Stomach (tissue), 9 donors: Measurements from ENCODE around the gene TFCP2L1. TPM values are rescaled to one million over a fixed set of nuclear protein-coding genes. Genes with fewer than 3 reads are reported as not detected.

ENCODE experiments used
- DNase-seq, 2 donors: peaks; one replicate each; pipeline versions ENCODE4 v3.0.0 to v3.0.0-alpha.2; 2013 to 2019
- H3K27ac ChIP-seq, 5 donors: fragments of 200-600 bp in 4 of 5; sonication (generic) in 4 of 5; one replicate each; pipeline ENCODE4 v1.5.1; 2013 to 2019; ENCODE audit warnings: mild to moderate bottlenecking in 1 of 5, moderate library complexity in 1 of 5
- H3K27me3 ChIP-seq, 3 donors: fragments of 200-600 bp; sonication (generic); one replicate each; pipeline ENCODE4 v1.5.1; 2017 to 2019; ENCODE audit warnings: mixed run types in 1 of 3
- H3K36me3 ChIP-seq, 4 donors: fragments of 200-600 bp; sonication (generic); 1 replicate in 3 of 4; 2 replicates in 1 of 4; pipeline ENCODE4 v1.5.1; 2016 to 2019
- H3K4me1 ChIP-seq, 4 donors: fragments of 200-600 bp; sonication (generic); one replicate each; pipeline ENCODE4 v1.5.1; 2016 to 2019
- H3K4me3 ChIP-seq, 4 donors: fragments of 200-600 bp; sonication (generic) in 3 of 4; one replicate each; pipeline ENCODE4 v1.5.1; 2016 to 2019; ENCODE audit warnings: mild to moderate bottlenecking in 1 of 4
- H3K9me3 ChIP-seq, 4 donors: fragments of 200-600 bp; sonication (generic); one replicate each; pipeline ENCODE4 v1.5.1; 2016 to 2019
- CTCF ChIP-seq, 7 experiments: fragments of 450-650 bp in 4 of 7; fragments of 200-600 bp in 3 of 7; sonication (generic) in 3 of 7; IDR thresholded peaks; one replicate each; pipeline ENCODE4 v1.5.1; 2016 to 2019; ENCODE audit warnings: antibody characterized with exemption in 7 of 7, control low read depth in 2 of 7, mild to moderate bottlenecking in 1 of 7
- EP300 ChIP-seq: sonication (generic); formaldehyde crosslinking; IDR thresholded peaks from one replicate; pipeline ENCODE4 v1.6.1; 2017; ENCODE audit warnings: antibody characterized with exemption
- POLR2A ChIP-seq, 4 donors: fragments of 450-650 bp; IDR thresholded peaks; one replicate each; pipeline ENCODE4 v1.6.1; 2016; ENCODE audit warnings: antibody characterized with exemption in 4 of 4, control low read depth in 2 of 4, mild to moderate bottlenecking in 1 of 4, moderate library complexity in 1 of 4
- POLR2AphosphoS5 ChIP-seq, 3 donors: sonication (generic); formaldehyde crosslinking; IDR thresholded peaks; one replicate each; pipeline ENCODE4 v1.6.1; 2016; ENCODE audit warnings: antibody characterized with exemption in 3 of 3
- WGBS, 5 donors: extraction: QIAGEN DNeasy Blood & Tissue Kit in 3 of 5; methylation state at CpG; one replicate each; pipeline versions ENCODE4 v1.1.5 to v1.1.7; 2013 to 2018; 5-methylcytosine and 5-hydroxymethylcytosine counted together
- intact Hi-C: fragments of 100-400 bp; cut with DNase I; formaldehyde crosslinking; loops from one replicate; pipeline ENCODE4 v1.15.1; 2023; ENCODE audit warnings: low total_unique reads
- polyA plus RNA-seq, 3 donors: library from polyadenylated mRNA; stranded (reverse); fragments of 200-250 nt; gene quantifications; one replicate each; pipeline ENCODE4 v1.2.3, GENCODE V29; 2013
- total RNA-seq, 5 donors: library from RNA; depleted of rRNA; stranded (reverse); fragments of >200 nt; gene quantifications; one replicate each; pipeline versions ENCODE4 v1.1.0 to v1.2.3, GENCODE V29; 2014 to 2016
- donor health status: healthy with polysubstance abuse.
- donor health status: Bipolar disorder and iron deficiency.
- donor health status: healthy.

Gene TFCP2L1
- total and polyA plus RNA-seq, 8 donors, result 6.8 to 154 (median 36.9) TPM

- peak in 1 of 2 donors; percentile 20 for DNase-seq
- no peaks in the 10 kb centered on the region for H3K27me3 ChIP-seq
- H3K4me1 ChIP-seq, result peaks cover 0 to 5% (median 0%) of the 10 kb centered on the region in 4 donors
- no peak overlapping the region for H3K27ac ChIP-seq
- no peaks in the 10 kb centered on the region for H3K9me3 ChIP-seq
- H3K36me3 ChIP-seq, result no peaks in the 10 kb centered on the region
- intact Hi-C loops, result loop anchor here (10.0 kb wide), 1 partner anchor 226 kb away; no protein-coding TSS in a partner anchor
- WGBS, 5 donors, result 89 to 93% (median 92%) methylated on average over 15 of the region's 15 CpGs
- TF ChIP-seq EP300, result no peak
- TF ChIP-seq POLR2A (IDR thresholded peaks at IDR 0.05), result no peak
- no peak for TF ChIP-seq POLR2AphosphoS5 (IDR thresholded peaks at IDR 0.05)
- no peak for TF ChIP-seq CTCF (IDR thresholded peaks at IDR 0.05)
- H3K4me3 ChIP-seq, result no peak overlapping the region
Measured at GRCh38 chr2:121330921-121331320, 45.9 kb upstream of the TFCP2L1 start.

GRCh38 chr2:121329786-121330185, 44.8 kb upstream of the TFCP2L1 start:
- intact Hi-C loops, result loop anchor here (10.0 kb wide), 1 partner anchor 225 kb away; no protein-coding TSS in a partner anchor
- H3K9me3 ChIP-seq, result no peaks in the 10 kb centered on the region
- DNase-seq, result peak in 1 of 2 donors; percentile 13
- H3K27me3 ChIP-seq, result no peaks in the 10 kb centered on the region
- H3K4me1 ChIP-seq, result no peaks in the 10 kb centered on the region
- no peak overlapping the region for H3K27ac ChIP-seq
- 91 to 95% (median 94%) methylated on average over 6 of the region's 6 CpGs for WGBS, 5 donors
- TF ChIP-seq POLR2A (IDR thresholded peaks at IDR 0.05) (no peak), EP300 (no peak), POLR2AphosphoS5 (IDR thresholded peaks at IDR 0.05) (no peak), CTCF (IDR thresholded peaks at IDR 0.05) (no peak)
- no peak overlapping the region for H3K4me3 ChIP-seq
- H3K36me3 ChIP-seq, result no peaks in the 10 kb centered on the region

GRCh38 chr2:121326628-121327027, 41.6 kb upstream of the TFCP2L1 start:
- Histone ChIP-seq H3K27me3 (no peaks in the 10 kb centered on the region), H3K4me1 (no peaks in the 10 kb centered on the region), H3K4me3 (no peak overlapping the region), H3K9me3 (no peaks in the 10 kb centered on the region), H3K27ac (no peak overlapping the region), H3K36me3 (no peaks in the 10 kb centered on the region)
- WGBS, 5 donors, result 84 to 94% (median 92%) methylated on average over 8 of the region's 8 CpGs
- no peak for TF ChIP-seq EP300
- TF ChIP-seq POLR2AphosphoS5 (IDR thresholded peaks at IDR 0.05), result no peak
- no peak for TF ChIP-seq POLR2A (IDR thresholded peaks at IDR 0.05)
- no peak for TF ChIP-seq CTCF (IDR thresholded peaks at IDR 0.05)
- peak in 1 of 2 donors; percentile 13 for DNase-seq
- intact Hi-C loops, result no loop called here

- Histone ChIP-seq H3K4me1 (no peaks in the 10 kb centered on the region), H3K36me3 (no peaks in the 10 kb centered on the region), H3K9me3 (no peaks in the 10 kb centered on the region), H3K27ac (no peak overlapping the region), H3K27me3 (peaks cover 0 to 3% (median 0%) of the 10 kb centered on the region in 3 donors), H3K4me3 (no peak overlapping the region)
- TF ChIP-seq POLR2AphosphoS5 (IDR thresholded peaks at IDR 0.05), result no peak
- TF ChIP-seq CTCF (IDR thresholded peaks at IDR 0.05), result no peak
- no peak for TF ChIP-seq EP300
- TF ChIP-seq POLR2A (IDR thresholded peaks at IDR 0.05), result no peak
- 88 to 94% (median 94%) methylated on average over 7 of the region's 7 CpGs for WGBS, 5 donors
- intact Hi-C loops, result no loop called here
- DNase-seq, result peak in 1 of 2 donors; percentile 3
Measured at GRCh38 chr2:121324601-121325000, 39.6 kb upstream of the TFCP2L1 start.
